ENCODE measurements around the gene PDE4D.

PDE4D gene

GRCh38 chr5:59661311-59661710, 232.2 kb downstream of the PDE4D start:
- no peak overlapping the region for H3K4me3 ChIP-seq (ENCODE audit: low read length)
- peak; percentile 72 for DNase-seq (ENCODE audit: low read depth)
- no peak for TF ChIP-seq CTCF (IDR thresholded peaks at IDR 0.05; ENCODE audit: insufficient read depth, low read depth, low read length, missing control alignments)

GRCh38 chr5:59660737-59661136, 232.8 kb downstream of the PDE4D start:
- peak; percentile 27 for DNase-seq (ENCODE audit: low read depth)
- peak; percentile 36 for TF ChIP-seq CTCF (IDR thresholded peaks at IDR 0.05; ENCODE audit: insufficient read depth, low read depth, low read length, missing control alignments)
- no peak overlapping the region for H3K4me3 ChIP-seq (ENCODE audit: low read length)

- TF ChIP-seq CTCF (IDR thresholded peaks at IDR 0.05; ENCODE audit: insufficient read depth, low read depth, low read length, missing control alignments), result no peak
Observed at GRCh38 chr5:59656351-59657254, 236.9 kb downstream of the PDE4D start.

GRCh38 chr5:59655693-59656309, 237.7 kb downstream of the PDE4D start:
- no peak for DNase-seq (ENCODE audit: low read depth)
- TF ChIP-seq CTCF (IDR thresholded peaks at IDR 0.05; ENCODE audit: insufficient read depth, low read depth, low read length, missing control alignments), result no peak
- no peak overlapping the region for H3K4me3 ChIP-seq (ENCODE audit: low read length)

More at GRCh38 chr5:59656351-59657254, 236.9 kb downstream of the PDE4D start:
- H3K4me3 ChIP-seq (ENCODE audit: low read length), result no peak overlapping the region
- DNase-seq (ENCODE audit: low read depth), result no peak

GRCh38 chr5:59654691-59655090, 238.8 kb downstream of the PDE4D start:
- DNase-seq (ENCODE audit: low read depth), result peak; percentile 56
- TF ChIP-seq CTCF (IDR thresholded peaks at IDR 0.05; ENCODE audit: insufficient read depth, low read depth, low read length, missing control alignments), result no peak
- H3K4me3 ChIP-seq (ENCODE audit: low read length), result no peak overlapping the region

- no peak for TF ChIP-seq CTCF (IDR thresholded peaks at IDR 0.05; ENCODE audit: insufficient read depth, low read depth, low read length, missing control alignments)
- DNase-seq (ENCODE audit: low read depth), result no peak
- no peak overlapping the region for H3K4me3 ChIP-seq (ENCODE audit: low read length)
Observed at GRCh38 chr5:59652449-59652848, 241.1 kb downstream of the PDE4D start.

All from epithelial cell of esophagus (primary cell).